Ovary (tissue), 9 donors: Measurements from ENCODE around the gene CACNA1H. TPM values are rescaled to one million over a fixed set of nuclear protein-coding genes. Genes with fewer than 3 reads are reported as not detected.

ENCODE experiments used
- DNase-seq, 5 donors: peaks; one replicate each; pipeline ENCODE4 v3.0.0-alpha.2; 2019 to 2020
- H3K27ac ChIP-seq, 2 donors: fragments of 200-600 bp; one replicate each; pipeline versions ENCODE4 v1.5.1 to v1.8.0; 2019 to 2022
- H3K27me3 ChIP-seq: fragments of 200-600 bp; one replicate; pipeline ENCODE4 v1.8.0; 2022
- H3K36me3 ChIP-seq: fragments of 200-600 bp; sonication (generic); one replicate; pipeline ENCODE4 v1.5.1; 2019
- H3K4me1 ChIP-seq: one replicate; pipeline ENCODE4 v1.8.1; 2013; ENCODE audit warnings: mild to moderate bottlenecking, moderate library complexity; ENCODE audit not compliant: insufficient read depth
- H3K4me3 ChIP-seq: fragments of 200-600 bp; sonication (generic); one replicate; pipeline ENCODE4 v1.5.1; 2017
- H3K9me3 ChIP-seq, 2 donors: fragments of 200-600 bp in 1 of 2; sonication (generic) in 1 of 2; one replicate each; pipeline versions ENCODE4 v1.5.1 to v1.8.1; 2013 to 2019; ENCODE audit warnings: mild to moderate bottlenecking in 1 of 2, moderate library complexity in 1 of 2
- EP300 ChIP-seq: sonication (generic); formaldehyde crosslinking; IDR thresholded peaks from one replicate; pipeline ENCODE4 v1.6.1; 2017; ENCODE audit warnings: antibody characterized with exemption
- POLR2A ChIP-seq: fragments of 450-650 bp; IDR thresholded peaks from one replicate; pipeline ENCODE4 v1.6.1; 2017; ENCODE audit warnings: antibody characterized with exemption, mild to moderate bottlenecking, moderate library complexity
- WGBS, 3 donors: extraction: QIAGEN DNeasy Blood & Tissue Kit in 1 of 3; methylation state at CpG; one replicate each; pipeline versions ENCODE4 v1.1.5 to v1.1.7; 2013 to 2017; 5-methylcytosine and 5-hydroxymethylcytosine counted together
- intact Hi-C, 4 donors: fragments of 100-400 bp; cut with DNase I; formaldehyde crosslinking; loops; one replicate each; pipeline versions ENCODE4 v1.11.0 to v1.15.1; 2022 to 2023
- polyA plus RNA-seq, 2 donors: library from polyadenylated mRNA; stranded (reverse); fragments of 200-250 nt in 1 of 2; fragments of 350-450 nt in 1 of 2; fragmentation: Illumina TruSeq in 1 of 2; extraction: RNeasy Lipid Tissue Mini Kit (QIAGEN cat#74804) in 1 of 2; gene quantifications; one replicate each; pipeline ENCODE4 v1.2.3, GENCODE V29; 2013 to 2014
- total RNA-seq, 7 donors: library from RNA; depleted of rRNA in 2 of 7; stranded (reverse); fragments of >200 nt in 2 of 7; fragmentation: NEBNext Ultra II Directional in 3 of 7; extraction: Animal tissue kit (Norgen Biotek cat#: 25700) in 3 of 7; gene quantifications; one replicate each; pipeline versions ENCODE4 v1.1.0 to v1.2.4, GENCODE V29; 2016 to 2023
- TF ChIP-seq, protein P1 (sequence below), 3 donors: fragments of 450-650 bp in 2 of 3; fragments of 200-600 bp in 1 of 3; IDR thresholded peaks; one replicate each; pipeline versions ENCODE4 v1.5.1 to v1.8.0; 2016 to 2022; ENCODE audit warnings: antibody characterized with exemption in 3 of 3, mild to moderate bottlenecking in 1 of 3
- donor health status: DM: no; HTN: no; CAD: no; lungs with moderate emphysema.
- donor health status: DM: no; HTN: no; CAD: no.
- donor health status: Bipolar disorder and iron deficiency.
- donor health status: DM: yes; HTN: yes; CAD: no.
- donor health status: DM: no; HTN: no; CAD: no.
- donor health status: DM: yes; HTN: yes; CAD: no.

CACNA1H gene
- total and polyA plus RNA-seq, 9 donors: 7.3 to 217 (median 106) TPM

DNA sequence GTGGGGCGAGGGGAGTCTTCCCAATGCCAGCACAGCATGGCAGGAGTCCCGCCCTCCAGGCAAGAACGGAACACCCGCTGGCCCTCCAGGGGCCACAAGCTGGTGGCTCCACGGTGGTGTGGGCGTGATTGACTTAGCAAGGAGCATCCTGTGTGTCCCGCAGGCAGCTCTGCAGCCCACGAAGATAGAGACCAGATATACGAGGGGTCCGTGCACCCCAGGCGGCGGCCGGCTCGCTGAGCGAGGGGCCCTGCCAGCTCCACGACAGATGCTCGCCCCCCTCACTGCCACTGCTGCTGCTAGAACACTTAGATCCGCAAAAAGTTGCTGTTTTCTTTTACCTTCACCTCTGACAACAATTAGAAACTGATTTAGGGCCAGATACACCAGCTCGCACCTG, 10.0 kb upstream of the CACNA1H start:
- DNase-seq: peak in 1 of 5 donors; percentile 42
- Histone ChIP-seq H3K27me3 (no peaks in the 10 kb centered on the region), H3K4me3 (no peak overlapping the region), H3K27ac (no peak overlapping the region), H3K9me3 (no peaks in the 10 kb centered on the region), H3K4me1 (no peaks in the 10 kb centered on the region), H3K36me3 (no peaks in the 10 kb centered on the region)
- WGBS, 3 donors: 82 to 90% (median 84%) methylated on average over 18 to 19 of the region's 19 CpGs
- intact Hi-C loops: no loop called here
- TF ChIP-seq, protein P1, sequence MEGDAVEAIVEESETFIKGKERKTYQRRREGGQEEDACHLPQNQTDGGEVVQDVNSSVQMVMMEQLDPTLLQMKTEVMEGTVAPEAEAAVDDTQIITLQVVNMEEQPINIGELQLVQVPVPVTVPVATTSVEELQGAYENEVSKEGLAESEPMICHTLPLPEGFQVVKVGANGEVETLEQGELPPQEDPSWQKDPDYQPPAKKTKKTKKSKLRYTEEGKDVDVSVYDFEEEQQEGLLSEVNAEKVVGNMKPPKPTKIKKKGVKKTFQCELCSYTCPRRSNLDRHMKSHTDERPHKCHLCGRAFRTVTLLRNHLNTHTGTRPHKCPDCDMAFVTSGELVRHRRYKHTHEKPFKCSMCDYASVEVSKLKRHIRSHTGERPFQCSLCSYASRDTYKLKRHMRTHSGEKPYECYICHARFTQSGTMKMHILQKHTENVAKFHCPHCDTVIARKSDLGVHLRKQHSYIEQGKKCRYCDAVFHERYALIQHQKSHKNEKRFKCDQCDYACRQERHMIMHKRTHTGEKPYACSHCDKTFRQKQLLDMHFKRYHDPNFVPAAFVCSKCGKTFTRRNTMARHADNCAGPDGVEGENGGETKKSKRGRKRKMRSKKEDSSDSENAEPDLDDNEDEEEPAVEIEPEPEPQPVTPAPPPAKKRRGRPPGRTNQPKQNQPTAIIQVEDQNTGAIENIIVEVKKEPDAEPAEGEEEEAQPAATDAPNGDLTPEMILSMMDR (IDR thresholded peaks at IDR 0.05): no peak
- TF ChIP-seq EP300 (no peak), POLR2A (no peak)

DNA sequence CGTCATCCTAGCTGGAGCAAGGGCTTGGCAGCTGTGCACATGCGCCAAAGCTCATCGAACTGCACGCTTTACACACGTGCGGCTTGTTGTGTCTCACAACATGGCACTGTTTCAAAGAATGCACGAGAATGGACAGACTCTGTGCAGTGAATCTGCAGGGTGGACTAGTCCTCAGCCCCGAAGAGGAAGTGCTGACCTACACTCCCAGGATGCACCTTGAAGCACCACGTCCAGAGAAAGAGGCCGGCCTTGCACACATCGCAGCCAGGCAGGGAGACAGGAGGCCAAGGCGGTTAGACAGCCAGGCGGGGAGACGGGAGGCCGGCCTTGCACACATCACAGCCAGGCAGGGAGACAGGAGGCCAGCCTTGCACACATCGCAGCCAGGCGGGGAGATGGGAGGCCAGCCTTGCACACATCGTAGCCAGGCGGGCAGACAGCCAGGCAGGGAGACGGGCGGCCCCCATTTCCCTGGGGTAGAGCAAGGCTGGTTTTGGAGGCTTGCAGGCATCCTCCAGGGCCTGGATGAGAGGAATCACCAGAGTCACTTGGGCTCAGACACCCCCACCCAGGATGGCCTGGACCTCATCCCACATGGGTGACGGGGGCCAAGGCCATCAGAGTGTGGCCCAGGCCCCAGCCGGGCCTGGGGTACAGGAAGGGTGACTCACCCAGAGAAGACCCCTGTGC, 9.0 kb upstream of the CACNA1H start:
- 69 to 71% (median 70%) methylated on average over 23 of the region's 23 CpGs for whole genome bisulfite sequencing, 3 donors
- Histone ChIP-seq H3K36me3 (no peaks in the 10 kb centered on the region), H3K4me3 (no peak overlapping the region), H3K27me3 (no peaks in the 10 kb centered on the region), H3K27ac (peak overlapping the region in 1 of 2 donors; percentile 38), H3K9me3 (no peaks in the 10 kb centered on the region), H3K4me1 (no peaks in the 10 kb centered on the region)
- DNase-seq: peak in 2 of 5 donors; percentile 51 to 54
- intact Hi-C loops: no loop called here
- TF ChIP-seq EP300: no peak

DNA sequence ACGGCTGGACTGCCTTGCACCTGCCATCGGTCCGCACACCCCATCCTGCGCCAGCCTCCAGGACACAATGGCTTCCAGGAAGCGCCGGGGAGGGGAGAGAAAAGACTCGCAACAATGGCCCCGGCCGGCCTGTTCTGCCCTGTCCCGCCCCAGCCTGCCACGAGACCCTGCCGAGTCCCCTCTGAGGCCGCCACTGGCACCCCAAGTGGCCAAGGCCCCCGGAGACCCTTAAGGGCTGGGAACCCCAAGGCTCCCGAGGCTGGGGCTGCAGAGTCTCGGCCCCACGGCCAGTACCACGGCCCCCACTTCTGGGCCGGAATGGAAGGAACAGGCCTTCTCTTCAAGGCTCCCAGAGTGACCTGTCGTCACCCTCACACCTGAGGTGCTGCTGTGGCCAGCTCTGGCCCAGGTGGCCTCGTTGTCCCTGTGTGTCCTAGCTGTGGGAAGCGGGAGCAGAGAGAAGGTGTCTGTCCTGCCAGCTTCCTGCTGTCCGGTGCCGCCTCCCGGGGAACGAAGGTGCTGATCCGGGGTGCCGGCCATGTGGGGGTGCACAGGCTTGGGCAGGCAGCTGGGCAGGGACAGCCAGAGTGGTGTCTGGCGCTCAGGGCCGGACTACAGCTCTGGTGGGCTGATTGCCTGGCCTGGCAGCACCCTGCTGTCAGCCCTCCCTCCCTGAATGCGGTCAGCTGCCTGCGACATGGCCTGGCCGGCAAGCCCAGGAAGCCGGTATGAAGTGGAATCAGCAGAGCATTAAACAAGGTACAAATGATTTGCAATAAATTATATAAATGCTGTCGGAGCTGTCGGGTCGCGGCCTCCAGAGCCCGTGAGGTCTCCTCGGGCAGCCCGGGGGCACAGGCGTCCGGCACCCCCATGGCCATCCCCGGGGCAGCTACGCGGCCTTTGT, 8.2 kb upstream of the CACNA1H start:
- Histone ChIP-seq H3K27me3 (no peaks in the 10 kb centered on the region), H3K4me1 (peaks cover under 1% of the 10 kb centered on the region), H3K36me3 (no peaks in the 10 kb centered on the region), H3K27ac (peak overlapping the region in 1 of 2 donors; percentile 46), H3K4me3 (no peak overlapping the region), H3K9me3 (no peaks in the 10 kb centered on the region)
- intact Hi-C loops: loop anchor here in 1 of 4 donors (5.0 kb wide), 1 partner anchor 48 kb away; no protein-coding TSS in a partner anchor
- DNase-seq: peak in 1 of 5 donors; percentile 39
- TF ChIP-seq EP300 (no peak), POLR2A (no peak)
- TF ChIP-seq, protein P1 (IDR thresholded peaks at IDR 0.05): no peak
- 85 to 87% (median 85%) methylated on average over 39 to 46 of the region's 46 CpGs for WGBS, 3 donors

DNA sequence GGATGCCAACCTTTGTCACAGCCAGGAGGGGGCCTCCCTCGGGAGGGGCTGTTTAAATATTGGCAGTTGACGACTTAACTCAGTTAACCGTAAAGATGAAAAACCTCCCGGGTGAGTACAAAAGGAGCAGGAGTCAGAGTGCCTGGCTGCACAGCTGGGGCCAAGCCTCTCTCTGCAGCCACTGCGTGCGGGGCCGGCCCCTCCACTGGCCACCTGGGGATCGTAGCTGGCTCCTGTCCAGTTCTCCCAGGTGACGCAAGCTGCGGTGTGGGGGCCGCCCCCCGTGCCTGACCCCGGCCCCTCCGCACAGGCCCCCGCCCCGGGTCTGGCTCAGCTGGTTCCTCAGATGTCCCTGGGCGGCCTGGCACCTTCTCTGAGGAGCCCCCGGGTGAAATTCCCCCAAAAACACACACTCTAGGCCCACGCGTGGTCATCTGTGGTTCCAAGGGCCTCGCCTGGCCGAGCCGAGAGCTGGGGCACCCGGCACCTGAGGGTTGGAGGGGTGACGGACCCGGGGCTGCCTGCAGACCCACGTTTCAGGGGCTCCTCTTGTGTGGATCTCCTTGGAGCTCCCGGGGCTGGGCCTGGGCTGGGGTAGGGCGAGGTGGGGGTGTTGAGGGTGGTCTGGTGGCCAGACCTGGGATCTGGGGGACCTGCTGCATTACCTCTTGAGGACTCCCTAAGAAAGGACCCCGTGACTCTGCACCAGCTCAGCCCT, 7.4 kb upstream of the CACNA1H start:
- TF ChIP-seq EP300: no peak
- TF ChIP-seq, protein P1 (IDR thresholded peaks at IDR 0.05): no peak
- no peak for TF ChIP-seq POLR2A
- 55 to 70% (median 57%) methylated on average over 25 to 30 of the region's 30 CpGs for WGBS, 3 donors
- Histone ChIP-seq H3K27me3 (no peaks in the 10 kb centered on the region), H3K27ac (peak overlapping the region; percentile 11 to 46), H3K9me3 (no peaks in the 10 kb centered on the region), H3K36me3 (no peaks in the 10 kb centered on the region), H3K4me3 (no peak overlapping the region), H3K4me1 (peaks cover 4% of the 10 kb centered on the region)
- intact Hi-C loops: loop anchor here in 1 of 4 donors (5.0 kb wide), 1 partner anchor 47 kb away; no protein-coding TSS in a partner anchor
- DNase-seq: peak; percentile 50 to 72 (median 57)
